Lower leg skin (tissue), 4 donors: ENCODE measurements around the gene TMEM229B. TPM values are rescaled to one million over a fixed set of nuclear protein-coding genes. Genes with fewer than 3 reads are reported as not detected.

Source experiments
- DNase-seq, 2 donors: peaks; one replicate each; pipeline ENCODE4 v3.0.0-alpha.2; 2019; ENCODE audit warnings: low spot score in 2 of 2
- H3K4me3 ChIP-seq: fragments of 200-600 bp; sonication (generic); 2 replicates; pipeline ENCODE4 v1.5.1; 2017; ENCODE audit warnings: mild to moderate bottlenecking, low read depth; ENCODE audit not compliant: poor library complexity, severe bottlenecking
- POLR2A ChIP-seq, 2 donors: fragments of 450-650 bp; IDR thresholded peaks; one replicate each; pipeline ENCODE4 v1.6.1; 2016 to 2017; ENCODE audit warnings: antibody characterized with exemption in 2 of 2, mild to moderate bottlenecking in 1 of 2, moderate library complexity in 1 of 2
- whole genome bisulfite sequencing, 2 donors: methylation state at CpG; one replicate each; pipeline ENCODE4 v1.1.5; 2018; 5-methylcytosine and 5-hydroxymethylcytosine counted together
- intact Hi-C: fragments of 100-400 bp; cut with DNase I; formaldehyde crosslinking; loops from one replicate; pipeline ENCODE4 v1.15.0; 2023; ENCODE audit warnings: low total_unique reads
- microRNA-seq, 2 donors: library from miRNA; unstranded; fragments of <30 nt; microRNA quantifications; one replicate each; pipeline ENCODE4, GENCODE V29; 2016; ENCODE audit warnings: borderline replicate concordance in 2 of 2, borderline number of aligned reads in 1 of 2
- total RNA-seq, 4 donors: library from RNA; depleted of rRNA; stranded (reverse); fragments of >200 nt; gene quantifications; one replicate each; pipeline ENCODE4 v1.1.0, GENCODE V29; 2016
- TF ChIP-seq, protein P1 (sequence below), 3 donors: fragments of 450-650 bp; IDR thresholded peaks; one replicate each; pipeline ENCODE4 v1.5.1; 2016; ENCODE audit warnings: antibody characterized with exemption in 3 of 3, mild to moderate bottlenecking in 3 of 3, moderate library complexity in 2 of 3

The TMEM229B gene
- total RNA-seq, 4 donors from 2014 or later = 0.49 to 3.8 (median 2.5) TPM

GRCh38 chr14:67426161-67426560, 62.4 kb downstream of the TMEM229B start:
- intact Hi-C loops = loop anchor here (5.0 kb wide), 1 partner anchor 146 kb away; no protein-coding TSS in a partner anchor
- TF ChIP-seq POLR2A (IDR thresholded peaks at IDR 0.05) = no peak
- TF ChIP-seq, protein P1, sequence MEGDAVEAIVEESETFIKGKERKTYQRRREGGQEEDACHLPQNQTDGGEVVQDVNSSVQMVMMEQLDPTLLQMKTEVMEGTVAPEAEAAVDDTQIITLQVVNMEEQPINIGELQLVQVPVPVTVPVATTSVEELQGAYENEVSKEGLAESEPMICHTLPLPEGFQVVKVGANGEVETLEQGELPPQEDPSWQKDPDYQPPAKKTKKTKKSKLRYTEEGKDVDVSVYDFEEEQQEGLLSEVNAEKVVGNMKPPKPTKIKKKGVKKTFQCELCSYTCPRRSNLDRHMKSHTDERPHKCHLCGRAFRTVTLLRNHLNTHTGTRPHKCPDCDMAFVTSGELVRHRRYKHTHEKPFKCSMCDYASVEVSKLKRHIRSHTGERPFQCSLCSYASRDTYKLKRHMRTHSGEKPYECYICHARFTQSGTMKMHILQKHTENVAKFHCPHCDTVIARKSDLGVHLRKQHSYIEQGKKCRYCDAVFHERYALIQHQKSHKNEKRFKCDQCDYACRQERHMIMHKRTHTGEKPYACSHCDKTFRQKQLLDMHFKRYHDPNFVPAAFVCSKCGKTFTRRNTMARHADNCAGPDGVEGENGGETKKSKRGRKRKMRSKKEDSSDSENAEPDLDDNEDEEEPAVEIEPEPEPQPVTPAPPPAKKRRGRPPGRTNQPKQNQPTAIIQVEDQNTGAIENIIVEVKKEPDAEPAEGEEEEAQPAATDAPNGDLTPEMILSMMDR (IDR thresholded peaks at IDR 0.05) = no peak
- WGBS, 2 donors = 73 to 75% methylated on average over 8 of the region's 8 CpGs
- H3K4me3 ChIP-seq = no peak overlapping the region
- no peak for DNase-seq

- DNase-seq = no peak
- no peak overlapping the region for H3K4me3 ChIP-seq
- 79 to 86% methylated on average over 4 of the region's 4 CpGs for WGBS, 2 donors
- intact Hi-C loops = loop anchor here (5.0 kb wide), 1 partner anchor 147 kb away; no protein-coding TSS in a partner anchor
- TF ChIP-seq, protein P1 (IDR thresholded peaks at IDR 0.05) = no peak
- no peak for TF ChIP-seq POLR2A (IDR thresholded peaks at IDR 0.05)
Observed at GRCh38 chr14:67425608-67426007, 62.9 kb downstream of the TMEM229B start.

DNA sequence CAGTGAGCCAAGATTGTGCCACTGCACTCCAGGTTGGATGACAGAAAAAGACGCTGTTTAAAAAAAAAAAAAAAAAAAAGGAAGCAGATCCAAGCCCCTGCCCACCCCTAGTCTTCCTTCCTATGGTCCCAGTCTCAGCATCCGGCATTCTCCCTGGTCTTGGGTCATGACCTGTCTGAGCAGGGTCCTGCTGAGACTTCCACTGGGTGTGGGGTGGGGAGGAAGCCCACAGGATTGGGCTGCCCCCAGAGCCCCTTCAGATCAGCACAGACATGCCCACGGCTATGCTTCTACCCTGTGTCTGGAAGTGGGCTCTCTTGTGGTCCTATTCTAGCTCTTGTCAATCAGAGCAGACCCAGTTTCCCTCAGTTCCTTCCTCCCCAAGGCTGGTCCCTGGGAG, 64.0 kb downstream of the TMEM229B start:
- TF ChIP-seq, protein P1 (IDR thresholded peaks at IDR 0.05) = no peak
- TF ChIP-seq POLR2A (IDR thresholded peaks at IDR 0.05) = no peak
- no peak for DNase-seq
- H3K4me3 ChIP-seq = no peak overlapping the region
- 56 to 60% methylated on average over 3 of the region's 3 CpGs for WGBS, 2 donors
- intact Hi-C loops = no loop called here

DNA sequence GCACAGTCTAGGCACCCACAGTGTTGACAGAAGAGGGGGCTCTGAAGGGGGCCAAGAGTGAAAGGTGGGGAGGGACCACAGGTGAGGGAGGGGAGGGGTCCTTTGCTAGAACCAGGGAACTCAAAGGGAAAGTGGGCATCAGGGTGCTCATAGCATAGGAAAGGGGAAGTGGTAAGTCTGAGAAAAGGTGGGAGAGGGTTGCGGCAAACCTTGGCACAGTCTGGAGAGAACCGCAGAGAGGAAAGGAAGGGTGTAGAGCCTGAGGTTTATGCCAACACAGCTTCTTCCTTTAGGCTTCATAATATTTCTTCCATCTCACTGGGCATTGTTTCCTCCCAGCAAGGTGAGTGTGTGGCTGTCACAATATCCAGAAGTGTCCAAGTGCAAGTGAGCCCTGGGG, 65.1 kb downstream of the TMEM229B start:
- no peak overlapping the region for H3K4me3 ChIP-seq
- TF ChIP-seq, protein P1 (IDR thresholded peaks at IDR 0.05) = no peak
- no peak for TF ChIP-seq POLR2A (IDR thresholded peaks at IDR 0.05)
- intact Hi-C loops = no loop called here
- WGBS, 2 donors = 48 to 61% methylated on average over 2 of the region's 2 CpGs
- no peak for DNase-seq

DNA sequence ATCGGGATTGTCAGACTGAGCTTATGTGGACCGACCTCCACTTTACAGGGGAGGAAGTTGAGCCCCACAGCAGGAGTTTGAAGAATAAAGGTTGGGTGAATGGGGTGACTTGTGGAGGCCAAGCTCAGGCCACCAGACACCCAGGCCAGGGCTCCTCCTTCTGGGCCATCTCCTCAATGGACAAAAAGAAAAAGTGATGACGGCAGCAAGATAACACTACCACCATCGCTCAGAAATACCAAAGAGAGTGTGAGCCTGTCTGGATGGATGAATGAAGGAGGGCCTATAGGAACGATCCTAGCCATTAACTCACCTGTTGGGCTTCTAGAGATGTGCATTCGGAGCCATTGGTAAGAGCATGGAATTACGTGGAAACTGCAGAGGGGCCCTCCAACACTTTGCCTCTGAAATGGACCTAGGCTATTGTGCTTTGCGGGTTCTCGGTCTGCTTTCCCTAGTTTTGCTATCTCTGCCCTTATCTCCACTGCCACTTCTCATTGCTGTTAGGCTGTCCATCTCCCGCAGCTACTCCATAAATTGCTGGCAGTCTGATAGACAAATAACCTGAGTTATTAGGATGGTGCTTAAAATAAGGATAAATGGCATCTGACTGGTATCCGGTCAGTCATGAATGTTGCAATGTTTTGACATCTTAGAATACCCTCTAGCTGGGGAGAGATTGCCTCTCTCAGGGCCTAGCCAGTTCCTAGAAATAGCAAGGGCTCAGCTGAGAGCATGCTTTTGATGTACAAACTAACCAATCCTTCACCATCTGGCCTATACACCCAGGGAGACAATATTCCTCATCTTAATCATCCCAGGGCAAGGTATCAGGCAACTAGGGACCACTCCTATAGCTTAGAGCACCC, 66.9 kb downstream of the TMEM229B start:
- TF ChIP-seq, protein P1 (IDR thresholded peaks at IDR 0.05) = no peak
- TF ChIP-seq POLR2A (IDR thresholded peaks at IDR 0.05) = no peak
- WGBS, 2 donors = 89 to 95% methylated on average over 11 of the region's 11 CpGs
- H3K4me3 ChIP-seq = no peak overlapping the region
- intact Hi-C loops = no loop called here
- DNase-seq = no peak

Small RNAs within 50 kb of the gene (microRNA-seq; reads per million reads assigned to microRNA genes)
- gene MIR5694 = 0 reads per million in 2 donors

Other genes starting within 250 kb of the TMEM229B start
- 10 to 100 TPM in 3 of 4 donors, 1 to 10 TPM in 1; 9.2 to 20.9 (median 12.9) TPM for gene PALS1, start 247.3 kb downstream of the TMEM229B start, total RNA-seq
- gene ATP6V1D, start 128.9 kb downstream of the TMEM229B start, total RNA-seq = 10 to 100 TPM; 64.9 to 80.0 (median 74.7) TPM
- 100 to 1,000 TPM in 2 of 4 donors, 10 to 100 TPM in 2; 72.3 to 113 (median 96.4) TPM for gene EIF2S1, start 128.4 kb downstream of the TMEM229B start, total RNA-seq
- 10 to 100 TPM; 23.0 to 33.0 (median 29.5) TPM for gene PLEK2, start 76.6 kb downstream of the TMEM229B start, total RNA-seq
- 10 to 100 TPM; 10.5 to 23.1 (median 17.2) TPM for gene PLEKHH1, start 44.6 kb upstream of the TMEM229B start, total RNA-seq
- gene PIGH, start 111.5 kb upstream of the TMEM229B start, total RNA-seq = 10 to 100 TPM; 22.1 to 31.4 (median 29.2) TPM
- gene ARG2, start 131.2 kb upstream of the TMEM229B start, total RNA-seq = 1 to 10 TPM; 3.5 to 6.8 (median 5.2) TPM
- 10 to 100 TPM; 39.9 to 52.6 (median 47.4) TPM for gene VTI1B, start 185.9 kb upstream of the TMEM229B start, total RNA-seq
- 10 to 100 TPM; 34.5 to 72.3 (median 49.1) TPM for gene RDH11, start 207.0 kb upstream of the TMEM229B start, total RNA-seq
- gene RDH12, start 213.2 kb upstream of the TMEM229B start, total RNA-seq = 100 to 1,000 TPM in 2 of 4 donors, 10 to 100 TPM in 2; 70.4 to 106 (median 87.6) TPM